Coronary artery (tissue), 2 donors: Measurements from ENCODE around the gene CST7.
A peak's percentile ranks its signal among the peaks of the same experiment; 100 is the strongest.
"Not testable (repeated sequence)": the region's sequence is repeated elsewhere in the genome, so short reads cannot be mapped to it uniquely, and the experiment has no call there.

Experiments used
- DNase-seq: peaks from one replicate; pipeline ENCODE4 v3.0.0-alpha.2; 2017; ENCODE audit warnings: low spot score
- H3K27ac ChIP-seq, 2 donors: fragments of 200-600 bp; sonication (generic); one replicate each; pipeline ENCODE4 v1.5.1; 2016 to 2019
- H3K4me3 ChIP-seq: fragments of 200-600 bp; sonication (generic); 2 replicates; pipeline ENCODE4 v1.5.1; 2016; ENCODE audit warnings: mild to moderate bottlenecking, moderate library complexity
- TF ChIP-seq, protein P1 (sequence below): fragments of 200-600 bp; sonication (generic); IDR thresholded peaks from one replicate; pipeline ENCODE4 v1.5.1; 2019; ENCODE audit warnings: antibody characterized with exemption

CST7 gene

DNA sequence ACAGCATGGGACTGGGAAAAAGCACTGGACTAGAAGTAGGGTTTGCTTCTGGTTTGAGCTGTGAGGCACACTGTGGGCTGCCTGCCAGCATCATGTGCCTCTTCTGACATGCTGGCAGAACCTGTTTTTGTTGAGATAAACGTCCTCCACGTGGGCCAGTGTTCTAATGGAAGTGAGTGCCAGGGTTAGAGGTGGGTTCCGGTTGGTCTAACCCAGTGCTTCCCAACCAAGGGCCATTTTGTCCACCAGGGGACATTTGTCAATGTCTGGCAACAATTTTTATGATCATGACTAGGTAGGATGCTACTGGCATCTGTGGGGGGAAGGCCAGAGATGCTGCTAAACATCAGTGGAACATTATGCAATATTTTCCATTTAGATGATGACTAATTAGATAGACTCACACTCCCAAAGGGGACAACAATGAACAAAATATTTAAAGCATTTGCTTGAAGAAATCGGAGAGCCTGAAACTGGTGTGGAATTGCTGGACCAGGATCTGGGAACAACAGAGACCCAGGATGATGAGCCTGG, 51.3 kb downstream of the CST7 start:
- no peak for DNase-seq
- TF ChIP-seq, protein P1, sequence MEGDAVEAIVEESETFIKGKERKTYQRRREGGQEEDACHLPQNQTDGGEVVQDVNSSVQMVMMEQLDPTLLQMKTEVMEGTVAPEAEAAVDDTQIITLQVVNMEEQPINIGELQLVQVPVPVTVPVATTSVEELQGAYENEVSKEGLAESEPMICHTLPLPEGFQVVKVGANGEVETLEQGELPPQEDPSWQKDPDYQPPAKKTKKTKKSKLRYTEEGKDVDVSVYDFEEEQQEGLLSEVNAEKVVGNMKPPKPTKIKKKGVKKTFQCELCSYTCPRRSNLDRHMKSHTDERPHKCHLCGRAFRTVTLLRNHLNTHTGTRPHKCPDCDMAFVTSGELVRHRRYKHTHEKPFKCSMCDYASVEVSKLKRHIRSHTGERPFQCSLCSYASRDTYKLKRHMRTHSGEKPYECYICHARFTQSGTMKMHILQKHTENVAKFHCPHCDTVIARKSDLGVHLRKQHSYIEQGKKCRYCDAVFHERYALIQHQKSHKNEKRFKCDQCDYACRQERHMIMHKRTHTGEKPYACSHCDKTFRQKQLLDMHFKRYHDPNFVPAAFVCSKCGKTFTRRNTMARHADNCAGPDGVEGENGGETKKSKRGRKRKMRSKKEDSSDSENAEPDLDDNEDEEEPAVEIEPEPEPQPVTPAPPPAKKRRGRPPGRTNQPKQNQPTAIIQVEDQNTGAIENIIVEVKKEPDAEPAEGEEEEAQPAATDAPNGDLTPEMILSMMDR: no peak
- Histone ChIP-seq H3K4me3 (no peak overlapping the region), H3K27ac (no peak overlapping the region)

DNA sequence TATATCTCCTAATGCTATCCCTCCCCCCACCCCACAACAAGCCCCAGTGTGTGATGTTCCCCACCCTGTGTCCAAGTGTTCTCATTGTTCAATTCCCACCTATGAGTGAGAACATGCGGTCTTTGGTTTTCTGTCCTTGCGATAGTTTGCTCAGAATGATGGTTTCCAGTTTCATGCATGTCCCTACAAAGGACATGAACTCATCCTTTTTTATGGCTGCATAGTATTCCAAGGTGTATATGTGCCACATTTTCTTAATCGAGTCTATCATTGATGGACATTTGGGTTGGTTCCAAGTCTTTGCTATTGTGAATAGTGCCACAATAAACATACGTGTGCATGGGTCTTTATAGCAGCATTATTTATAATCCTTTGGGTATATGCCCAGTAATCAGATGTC, 52.3 kb downstream of the CST7 start:
- H3K27ac ChIP-seq, H3K4me3 ChIP-seq, DNase-seq: not testable (repeated sequence)

DNA sequence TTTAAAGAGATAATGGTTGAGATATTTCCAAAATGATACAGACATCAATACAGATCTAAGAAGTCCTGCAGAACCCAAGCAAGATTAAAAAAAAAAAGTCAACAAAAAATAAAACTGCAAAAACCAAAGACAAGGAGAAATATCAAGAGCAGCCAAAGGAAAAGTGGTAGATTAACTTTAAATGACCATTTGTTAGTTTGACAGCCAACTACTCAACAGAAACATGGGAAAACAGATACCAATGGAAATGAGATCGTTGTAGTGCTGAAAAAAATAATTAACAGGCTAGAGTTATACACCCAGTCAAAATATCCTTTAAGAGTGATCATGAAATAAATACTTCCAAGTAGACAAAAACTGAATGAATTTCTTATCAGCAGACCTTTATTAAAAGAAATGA, 53.9 kb downstream of the CST7 start:
- DNase-seq: no peak
- no peak overlapping the region for H3K4me3 ChIP-seq
- H3K27ac ChIP-seq: no peak overlapping the region
- TF ChIP-seq, protein P1: no peak

DNA sequence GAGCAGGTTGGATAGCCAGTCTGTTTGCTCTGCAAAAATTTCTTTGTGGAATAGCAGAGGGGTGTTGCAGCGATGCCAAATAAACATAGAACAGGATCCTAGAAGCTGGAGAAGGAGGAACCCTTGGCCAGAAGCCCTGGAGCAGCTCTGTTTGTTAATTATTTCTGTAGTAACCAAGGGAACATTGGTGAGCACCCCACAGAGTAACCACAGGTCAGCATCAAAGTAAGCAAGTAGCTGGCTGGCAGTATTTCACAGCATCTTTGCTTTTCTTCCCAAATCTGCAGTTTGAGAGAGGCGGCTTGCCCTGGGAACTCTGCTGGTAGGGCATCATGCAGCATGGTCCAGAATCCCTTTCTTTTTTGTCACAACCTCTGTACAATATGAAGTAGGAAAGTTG, 56.2 kb downstream of the CST7 start:
- H3K4me3 ChIP-seq: no peak overlapping the region
- DNase-seq: peak; percentile 61
- TF ChIP-seq, protein P1: no peak
- no peak overlapping the region for H3K27ac ChIP-seq

DNA sequence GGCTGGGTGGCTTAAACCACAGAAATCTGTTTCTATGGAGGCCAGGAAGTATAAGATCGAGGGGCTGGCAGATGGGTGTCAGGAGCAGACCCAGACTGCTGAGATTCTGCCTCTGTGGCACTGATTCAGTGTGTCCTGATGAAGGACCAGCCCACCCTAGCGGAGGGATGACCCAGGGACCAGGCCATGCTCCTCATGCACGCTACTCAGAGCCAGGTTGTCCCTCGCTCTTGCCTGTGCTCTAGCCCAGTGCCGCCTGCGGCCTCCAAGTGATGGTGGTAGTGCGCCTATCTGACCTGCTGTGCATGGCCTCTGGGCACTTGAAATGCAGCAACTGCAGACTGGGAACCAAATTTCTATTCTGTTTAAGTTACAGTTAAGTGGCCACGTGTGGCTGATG, 56.6 kb downstream of the CST7 start:
- Histone ChIP-seq H3K4me3 (no peak overlapping the region), H3K27ac (no peak overlapping the region)
- DNase-seq: peak; percentile 46
- TF ChIP-seq, protein P1: no peak

DNA sequence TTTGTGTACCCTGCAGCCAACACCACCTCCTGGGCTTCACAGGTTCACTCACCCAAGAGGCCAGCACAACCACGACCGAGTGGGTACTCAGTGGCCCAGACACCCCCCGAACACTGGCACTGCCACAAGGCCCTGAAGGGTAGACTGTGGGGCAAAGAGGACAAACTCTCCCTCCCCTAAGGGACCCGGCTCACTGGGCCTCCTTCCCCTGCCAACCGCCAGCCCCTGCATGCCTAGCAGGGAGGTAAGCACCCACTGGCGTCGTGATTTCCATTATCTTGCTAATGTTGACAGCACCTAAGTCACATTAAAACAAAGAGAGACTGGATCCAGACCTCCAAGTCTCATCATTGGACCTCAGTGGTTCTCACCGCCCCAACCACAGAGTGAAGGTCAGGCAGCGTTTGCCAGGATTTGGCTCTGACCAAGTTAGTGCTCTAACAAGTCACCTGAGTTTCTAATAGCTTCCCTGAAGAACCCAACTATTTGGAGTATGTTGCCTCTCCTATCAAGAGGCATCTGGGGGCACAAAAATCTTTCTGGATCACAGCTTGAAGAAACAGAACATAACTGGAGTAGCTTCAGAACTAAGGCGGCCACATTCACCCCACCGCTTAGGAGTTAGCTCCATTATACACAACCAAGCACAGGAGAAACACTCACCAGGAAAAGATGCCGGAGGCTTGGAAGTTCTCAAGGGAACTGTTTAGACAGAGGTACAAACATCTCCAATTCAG, 57.5 kb downstream of the CST7 start:
- Histone ChIP-seq H3K4me3 (no peak overlapping the region), H3K27ac (no peak overlapping the region)
- DNase-seq: peak; percentile 52
- TF ChIP-seq, protein P1: no peak

DNA sequence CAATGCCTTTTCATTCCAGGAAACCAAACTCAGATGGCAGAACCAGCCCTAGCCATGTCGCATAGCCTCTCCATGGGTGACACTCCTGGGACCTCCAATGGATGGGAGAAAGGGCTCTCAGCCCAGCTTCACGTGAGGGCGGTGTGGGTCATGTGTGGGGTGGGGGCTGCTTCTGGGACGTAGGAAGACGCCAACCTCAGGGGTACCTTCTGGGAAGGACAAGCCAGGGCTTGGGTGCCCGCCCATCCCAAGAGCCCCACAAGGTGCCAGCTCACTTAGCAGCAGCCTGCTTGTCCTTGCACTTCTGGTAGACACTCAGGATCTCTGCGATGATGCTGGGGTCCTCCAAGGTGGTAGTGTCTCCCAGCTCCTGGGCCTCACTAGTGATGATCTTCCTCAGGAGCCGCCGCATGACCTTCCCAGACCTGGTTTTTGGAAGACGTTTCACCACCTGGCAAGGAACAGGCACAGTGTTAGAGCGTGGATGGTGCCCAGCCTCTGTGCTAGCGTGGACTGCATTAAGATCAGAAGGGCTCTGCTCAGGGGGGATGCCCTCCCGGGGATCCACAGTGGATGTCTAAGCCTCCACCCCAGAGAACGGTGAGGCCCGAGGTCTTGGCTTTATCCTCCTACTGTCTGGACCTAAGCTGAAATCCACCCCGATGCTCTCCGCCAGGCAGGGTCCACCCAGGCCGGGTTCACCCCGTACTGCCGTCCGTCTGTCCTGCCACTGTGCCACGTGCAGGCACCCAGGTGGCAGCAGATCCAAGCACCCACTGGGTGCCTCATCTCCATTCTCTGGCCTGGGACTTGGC, 58.6 kb downstream of the CST7 start:
- Histone ChIP-seq H3K4me3 (no peak overlapping the region), H3K27ac (no peak overlapping the region)
- peak; percentile 47 for DNase-seq
- TF ChIP-seq, protein P1: no peak
